Adrenal gland (tissue), 12 donors: ENCODE measurements around the gene TCL1B. TPM values are rescaled to one million over a fixed set of nuclear protein-coding genes. Genes with fewer than 3 reads are reported as not detected.

Experiments used
- DNase-seq, 7 donors: peaks; one replicate each; pipeline ENCODE4 v3.0.0-alpha.2; 2019 to 2020
- H3K27ac ChIP-seq, 5 donors: fragments of 200-600 bp; sonication (generic) in 4 of 5; 1 replicate in 3 of 5; 2 replicates in 2 of 5; pipeline versions ENCODE4 v1.5.1 to v1.8.0; 2016 to 2020; ENCODE audit warnings: mild to moderate bottlenecking in 1 of 5
- H3K27me3 ChIP-seq: fragments of 200-600 bp; 2 replicates; pipeline ENCODE4 v1.8.0; 2021
- H3K36me3 ChIP-seq, 2 donors: fragments of 200-600 bp; replicated peaks in 1 of 2; 1 replicate in 1 of 2; 2 replicates in 1 of 2; pipeline versions ENCODE4 v1.5.1 to v1.8.0; 2018 to 2022
- H3K4me1 ChIP-seq, 2 donors: fragments of 200-600 bp; replicated peaks in 1 of 2; 1 replicate in 1 of 2; 2 replicates in 1 of 2; pipeline versions ENCODE4 v1.5.1 to v1.8.0; 2018 to 2021
- H3K4me3 ChIP-seq, 4 donors: fragments of 200-600 bp; sonication (generic) in 3 of 4; one replicate each; pipeline ENCODE4 v1.5.1; 2016 to 2018
- H3K9me3 ChIP-seq, 3 donors: fragments of 200-600 bp; sonication (generic) in 1 of 3; replicated peaks in 1 of 3; 1 replicate in 2 of 3; 2 replicates in 1 of 3; pipeline versions ENCODE4 v1.5.1 to v1.8.0; 2016 to 2021
- CTCF ChIP-seq, 6 experiments: fragments of 450-650 bp in 4 of 6; fragments of 200-600 bp in 2 of 6; sonication (generic) in 1 of 6; IDR thresholded peaks; 1 replicate in 5 of 6; 2 replicates in 1 of 6; pipeline versions ENCODE4 v1.5.1 to v1.8.0; 2016 to 2021; ENCODE audit warnings: antibody characterized with exemption in 6 of 6, mild to moderate bottlenecking in 2 of 6, moderate library complexity in 1 of 6
- POLR2A ChIP-seq, 2 donors: fragments of 450-650 bp; IDR thresholded peaks; one replicate each; pipeline ENCODE4 v1.6.1; 2017; ENCODE audit warnings: antibody characterized with exemption in 2 of 2, mild to moderate bottlenecking in 2 of 2, moderate library complexity in 1 of 2
- WGBS, 4 donors: extraction: QIAGEN DNeasy Blood & Tissue Kit in 2 of 4; methylation state at CpG; one replicate each; pipeline versions ENCODE4 v1.1.5 to v1.1.7; 2013 to 2017; 5-methylcytosine and 5-hydroxymethylcytosine counted together
- intact Hi-C, 2 donors: fragments of 100-400 bp; cut with DNase I; formaldehyde crosslinking; loops; one replicate each; pipeline versions ENCODE4 v1.14.1 to v1.15.0; 2022 to 2023
- polyA plus RNA-seq, 3 donors: library from polyadenylated mRNA; stranded (reverse); fragments of 200-250 nt in 2 of 3; fragments of 350-450 nt in 1 of 3; fragmentation: Illumina TruSeq in 1 of 3; extraction: RNeasy Lipid Tissue Mini Kit (QIAGEN cat#74804) in 1 of 3; gene quantifications; one replicate each; pipeline ENCODE4 v1.2.3, GENCODE V29; 2013 to 2014
- total RNA-seq, 9 donors: library from RNA; depleted of rRNA in 4 of 9; stranded (reverse); fragments of >200 nt in 4 of 9; fragments of 120-200 nt in 1 of 9; fragmentation: NEBNext Ultra II Directional in 1 of 9; extraction: Animal tissue kit (Norgen Biotek cat#: 25700) in 1 of 9; gene quantifications; one replicate each; pipeline versions ENCODE4 v1.1.0 to v1.2.4, GENCODE V29; 2013 to 2023
- donor health status: healthy with polysubstance abuse.
- donor health status: Bipolar disorder and iron deficiency.
- donor health status: DM: yes; HTN: yes; CAD: no.
- donor health status: DM: no; HTN: no; CAD: no.
- donor health status: DM: no; HTN: no; CAD: no.
- donor health status: DM: yes; HTN: yes; CAD: no.

TCL1B gene
- total and polyA plus RNA-seq, 12 donors = 0.06 to 0.13 TPM; not detected in 10

GRCh38 chr14:95659990-95660385 lies 26.2 kb upstream of the TCL1B start:
- no peaks in the 10 kb centered on the region for H3K27me3 ChIP-seq
- H3K4me3 ChIP-seq = no peak overlapping the region
- peak in 6 of 7 donors; percentile 39 to 72 (median 54) for DNase-seq
- H3K36me3 ChIP-seq = no peaks in the 10 kb centered on the region
- 38 to 63% (median 50%) methylated on average over 4 to 5 of the region's 5 CpGs for WGBS, 4 donors
- intact Hi-C loops = no loop called here
- H3K27ac ChIP-seq = no peak overlapping the region
- TF ChIP-seq POLR2A (IDR thresholded peaks at IDR 0.05) (no peak), CTCF (IDR thresholded peaks at IDR 0.05) (no peak)
- H3K9me3 ChIP-seq = no peaks in the 10 kb centered on the region
- H3K4me1 ChIP-seq = peaks cover 0 to 8% of the 10 kb centered on the region in 2 donors

- no peak overlapping the region for H3K4me3 ChIP-seq
- H3K27me3 ChIP-seq = no peaks in the 10 kb centered on the region
- H3K9me3 ChIP-seq = no peaks in the 10 kb centered on the region
- H3K27ac ChIP-seq = no peak overlapping the region
- intact Hi-C loops = no loop called here
- peaks cover 0 to 8% of the 10 kb centered on the region in 2 donors for H3K4me1 ChIP-seq
- WGBS, 4 donors = 58 to 67% (median 64%) methylated on average over 13 of the region's 13 CpGs
- no peak for TF ChIP-seq POLR2A (IDR thresholded peaks at IDR 0.05)
- no peak for TF ChIP-seq CTCF (IDR thresholded peaks at IDR 0.05)
- H3K36me3 ChIP-seq = no peaks in the 10 kb centered on the region
- DNase-seq = no peak
Measured at GRCh38 chr14:95660651-95661515, 25.3 kb upstream of the TCL1B start.

- 12 to 47% (median 42%) methylated on average over 4 of the region's 4 CpGs for WGBS, 4 donors
- TF ChIP-seq CTCF (IDR thresholded peaks at IDR 0.05) (no peak), POLR2A (IDR thresholded peaks at IDR 0.05) (no peak)
- peaks cover 0 to 14% of the 10 kb centered on the region in 2 donors for H3K4me1 ChIP-seq
- H3K9me3 ChIP-seq = no peaks in the 10 kb centered on the region
- intact Hi-C loops = no loop called here
- H3K27me3 ChIP-seq = no peaks in the 10 kb centered on the region
- peak overlapping the region in 4 of 5 donors; percentile 12 to 80 (median 57) for H3K27ac ChIP-seq
- peak in 2 of 7 donors; percentile 26 to 31 for DNase-seq
- H3K36me3 ChIP-seq = no peaks in the 10 kb centered on the region
- H3K4me3 ChIP-seq = peak overlapping the region in 2 of 4 donors; percentile 21 to 47
Measured at GRCh38 chr14:95662376-95663186, 23.6 kb upstream of the TCL1B start.

- Histone ChIP-seq H3K4me1 (peaks cover 0 to 14% of the 10 kb centered on the region in 2 donors), H3K27ac (peak overlapping the region in 4 of 5 donors; percentile 12 to 80 (median 57)), H3K36me3 (no peaks in the 10 kb centered on the region), H3K9me3 (no peaks in the 10 kb centered on the region), H3K27me3 (no peaks in the 10 kb centered on the region), H3K4me3 (peak overlapping the region in 2 of 4 donors; percentile 21 to 47)
- no peak for DNase-seq
- 42 to 54% (median 48%) methylated on average over 5 of the region's 5 CpGs for WGBS, 4 donors
- TF ChIP-seq POLR2A (IDR thresholded peaks at IDR 0.05) = no peak
- no peak for TF ChIP-seq CTCF (IDR thresholded peaks at IDR 0.05)
- intact Hi-C loops = no loop called here
Measured at GRCh38 chr14:95663226-95663797, 22.9 kb upstream of the TCL1B start.
